GM21529 (cell line): ENCODE data around the gene SPRY4.
A peak's percentile ranks its signal among the peaks of the same experiment; 100 is the strongest.
"Not testable (repeated sequence)": the region's sequence is repeated elsewhere in the genome, so short reads cannot be mapped to it uniquely, and the experiment has no call there.

Source experiments
- ATAC-seq: cut with Tn5 transposase; IDR thresholded peaks from one replicate; pipeline ENCODE4 v1.9.1; 2021; ENCODE audit not compliant: unreplicated experiment

The SPRY4 gene, protein sequence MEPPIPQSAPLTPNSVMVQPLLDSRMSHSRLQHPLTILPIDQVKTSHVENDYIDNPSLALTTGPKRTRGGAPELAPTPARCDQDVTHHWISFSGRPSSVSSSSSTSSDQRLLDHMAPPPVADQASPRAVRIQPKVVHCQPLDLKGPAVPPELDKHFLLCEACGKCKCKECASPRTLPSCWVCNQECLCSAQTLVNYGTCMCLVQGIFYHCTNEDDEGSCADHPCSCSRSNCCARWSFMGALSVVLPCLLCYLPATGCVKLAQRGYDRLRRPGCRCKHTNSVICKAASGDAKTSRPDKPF

GRCh38 chr5:142324871-142325724 is at the start of gene SPRY4:
Gene SPRY4, minus strand, starts transcription at chr5:142325021. Its CDS starts 9,913 bp downstream, at chr5:142315108.
- peak; percentile 66 for ATAC-seq

GRCh38 chr5:142368529-142368928 is 43.7 kb upstream of the SPRY4 start:
- ATAC-seq, result no peak

- peak; percentile 56 for ATAC-seq
These were observed 41.2 kb upstream of the SPRY4 start for GRCh38 chr5:142366007-142366406.

GRCh38 chr5:142364251-142365145 is 39.7 kb upstream of the SPRY4 start:
- ATAC-seq, result peak; percentile 69

DNA sequence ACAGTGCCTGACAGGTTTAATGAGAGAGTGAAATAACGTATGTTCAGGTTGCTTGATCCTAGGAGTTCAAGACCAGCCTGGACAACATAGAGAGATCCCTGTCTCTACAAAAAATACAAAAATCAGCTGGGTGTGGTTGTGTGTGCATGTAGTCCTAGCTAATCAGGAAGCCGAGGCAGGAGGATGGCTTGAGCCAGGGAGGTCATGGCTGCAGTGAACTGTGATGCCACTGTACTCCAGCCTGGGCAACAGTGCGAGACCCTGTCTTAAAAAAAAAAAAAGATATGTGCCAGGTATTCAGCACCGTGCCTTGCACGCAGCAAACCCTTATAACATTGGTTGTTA is 38.8 kb upstream of the SPRY4 start:
- ATAC-seq, result no peak

DNA sequence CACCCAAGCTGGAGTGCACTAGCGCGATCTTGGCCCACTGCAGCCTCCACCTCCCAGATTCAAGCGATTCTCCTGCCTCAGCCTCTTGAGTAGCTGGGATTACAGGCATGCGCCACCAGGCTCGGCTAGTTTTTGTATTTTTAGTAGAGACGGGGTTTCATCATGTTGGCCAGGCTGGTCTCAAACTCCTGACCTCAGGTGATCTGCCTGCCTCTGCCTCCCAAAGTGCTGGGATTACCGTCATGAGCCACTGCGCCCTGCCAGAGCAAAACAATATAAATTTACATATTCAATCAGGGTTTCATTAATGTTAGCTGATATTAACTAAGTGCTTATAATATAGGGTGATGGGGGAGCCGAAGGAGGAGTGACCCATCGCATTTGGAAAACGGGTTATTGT is 37.4 kb upstream of the SPRY4 start:
- ATAC-seq, result not testable (repeated sequence)

GRCh38 chr5:142360607-142361120 is 35.8 kb upstream of the SPRY4 start:
- ATAC-seq, result no peak

GRCh38 chr5:142360051-142360498 is 35.3 kb upstream of the SPRY4 start:
- ATAC-seq, result no peak

- no peak for ATAC-seq
These were observed 33.8 kb upstream of the SPRY4 start for GRCh38 chr5:142358648-142359047.

- no peak for ATAC-seq
These were observed 33.3 kb upstream of the SPRY4 start for GRCh38 chr5:142358121-142358520.

- no peak for ATAC-seq
These were observed 32.8 kb upstream of the SPRY4 start for GRCh38 chr5:142357469-142358090.

- ATAC-seq, result peak; percentile 93
These were observed 32.1 kb upstream of the SPRY4 start for GRCh38 chr5:142356716-142357468.

GRCh38 chr5:142356349-142356715 is 31.5 kb upstream of the SPRY4 start:
- no peak for ATAC-seq

- no peak for ATAC-seq
These were observed 28.3 kb upstream of the SPRY4 start for GRCh38 chr5:142353071-142353472.

GRCh38 chr5:142350021-142350420 is 25.2 kb upstream of the SPRY4 start:
- no peak for ATAC-seq

GRCh38 chr5:142346706-142347105 is 21.9 kb upstream of the SPRY4 start:
- ATAC-seq, result no peak

DNA sequence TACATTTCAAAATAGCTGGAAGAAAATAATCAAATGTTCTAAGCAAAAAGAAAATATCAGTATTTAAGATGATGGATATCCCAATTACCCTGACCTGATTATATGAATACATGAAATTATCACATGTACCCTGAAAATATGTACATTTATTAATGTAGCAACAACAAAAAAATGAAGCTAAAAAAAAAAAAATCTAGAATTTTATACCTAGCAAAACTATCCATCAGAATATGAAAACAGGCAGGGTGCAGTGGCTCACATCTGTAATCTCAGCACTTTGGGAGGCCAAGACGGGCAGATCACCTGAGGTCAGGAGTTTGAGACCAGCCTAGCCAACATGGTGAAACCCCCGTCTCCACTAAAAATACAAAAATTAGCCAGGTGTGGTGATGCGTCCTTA is 20.1 kb upstream of the SPRY4 start:
- not testable (repeated sequence) for ATAC-seq

GRCh38 chr5:142343531-142343930 is 18.7 kb upstream of the SPRY4 start:
- ATAC-seq, result no peak

DNA sequence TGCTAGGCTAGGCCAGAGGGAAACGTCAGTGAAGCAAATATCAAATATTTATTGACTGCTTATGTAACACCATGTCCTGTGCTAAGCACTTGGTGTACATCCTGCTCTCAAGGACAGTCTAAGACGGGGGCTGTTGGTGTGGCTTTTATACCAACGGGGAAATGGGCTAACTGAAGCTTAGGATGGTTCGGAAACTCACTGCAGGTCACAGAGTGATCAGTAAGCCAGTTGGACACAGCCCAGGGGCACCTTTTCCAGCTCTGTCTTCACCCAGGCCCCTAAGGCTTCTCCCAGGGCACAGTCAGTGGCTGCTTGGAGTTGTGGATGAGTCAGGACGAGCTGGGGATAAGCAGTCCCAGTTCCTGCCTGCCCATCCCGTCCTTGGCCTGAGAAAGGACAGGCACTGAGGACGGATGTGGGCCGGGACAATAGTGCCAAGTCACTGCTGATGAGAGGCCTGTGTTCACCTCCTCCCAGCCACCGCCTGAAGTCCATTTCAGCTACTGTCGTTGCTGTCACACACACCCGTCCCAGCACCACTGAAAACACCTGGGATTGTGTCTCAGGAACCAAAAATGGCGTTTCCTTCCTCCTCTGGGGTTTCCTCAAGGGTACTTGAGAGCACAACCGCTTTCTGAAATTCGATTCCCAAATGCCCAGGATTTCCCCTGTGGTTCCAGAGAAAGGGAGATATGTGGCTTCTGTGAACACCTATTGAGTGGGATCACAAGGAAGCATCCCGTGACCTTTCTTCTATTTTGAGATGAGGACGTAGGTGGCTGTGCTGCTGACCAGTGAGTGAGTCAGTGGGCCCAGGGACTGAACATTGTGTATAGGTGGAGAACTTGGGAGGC is 17.5 kb upstream of the SPRY4 start:
- ATAC-seq, result no peak
